WTC11 (cell line): ENCODE results near the gene DTL. TPM values are rescaled to one million over a fixed set of nuclear protein-coding genes. Genes with fewer than 3 reads are reported as not detected.

Source experiments
- ATAC-seq: fragments of 200-7000 bp; cut with Tn5 transposase; 2 replicates; pipeline ENCODE4 v1.10.0; 2021; ENCODE audit warnings: mild to moderate bottlenecking, moderate library complexity
- CTCF ChIA-PET: fragments of 300-600 bp; sonication (Branson Sonifier 250); formaldehyde crosslinking; loops from one replicate; lab custom pipeline; 2021; ENCODE audit warnings: antibody characterized with exemption; lab: Charles Lee
- POLR2A ChIA-PET: fragments of 350-600 bp; sonication (Branson Sonifier 250); formaldehyde crosslinking; loops from one replicate; lab custom pipeline; 2021; ENCODE audit warnings: antibody characterized with exemption; lab: Charles Lee
- DNase-seq: peaks from one replicate; pipeline ENCODE4 v3.0.0; 2021; ENCODE audit warnings: low spot score
- H3K27ac Mint-ChIP-seq: 2 replicates; pipeline ENCODE4 v1.8.0; 2021; ENCODE audit warnings: mixed read lengths
- H3K27me3 Mint-ChIP-seq: 2 replicates; pipeline ENCODE4 v1.8.0; 2021; ENCODE audit warnings: low read depth, mild to moderate bottlenecking, moderate library complexity, mixed read lengths
- H3K36me3 Mint-ChIP-seq: 2 replicates; pipeline ENCODE4 v1.8.0; 2021; ENCODE audit warnings: mixed read lengths
- H3K4me1 Mint-ChIP-seq: 2 replicates; pipeline ENCODE4 v1.8.0; 2022; ENCODE audit warnings: mixed read lengths
- H3K4me3 Mint-ChIP-seq: 2 replicates; pipeline ENCODE4 v1.8.0; 2021; ENCODE audit warnings: mild to moderate bottlenecking, moderate library complexity, mixed read lengths
- H3K9me3 Mint-ChIP-seq: 2 replicates; pipeline ENCODE4 v1.8.0; 2021; ENCODE audit warnings: mixed read lengths
- ARID4B ChIP-seq: sonication (generic); formaldehyde crosslinking; IDR thresholded peaks from 2 replicates; pipeline ENCODE4 v1.8.0; 2023; ENCODE audit warnings: missing genetic modification reagents, mild to moderate bottlenecking, borderline replicate concordance
- ATF1 ChIP-seq: sonication (generic); formaldehyde crosslinking; IDR thresholded peaks from 2 replicates; pipeline ENCODE4 v1.8.1; 2023; ENCODE audit warnings: mild to moderate bottlenecking, moderate library complexity, missing genetic modification reagents
- ATF2 ChIP-seq: sonication (generic); formaldehyde crosslinking; IDR thresholded peaks from 2 replicates; pipeline ENCODE4 v1.8.1; 2022; ENCODE audit warnings: low read depth, missing genetic modification reagents, borderline replicate concordance
- EMX1 ChIP-seq: fragments of 250-450 bp; sonication (Bioruptor Pico); IDR thresholded peaks from 2 replicates; pipeline ENCODE4 v1.8.0; 2021; ENCODE audit warnings: mild to moderate bottlenecking
- HMGA2 ChIP-seq: fragments of 250-450 bp; sonication (Bioruptor Pico); IDR thresholded peaks from 2 replicates; pipeline ENCODE4 v1.4.0; 2021; ENCODE audit warnings: mild to moderate bottlenecking, moderate library complexity
- NFYB ChIP-seq: sonication (generic); formaldehyde crosslinking; conservative IDR thresholded peaks from 2 replicates; pipeline ENCODE4 v1.8.0; 2022; ENCODE audit warnings: low read depth, missing genetic modification reagents
- NR1H2 ChIP-seq: sonication (generic); formaldehyde crosslinking; IDR thresholded peaks from 2 replicates; pipeline ENCODE4 v1.9.0; 2021; ENCODE audit warnings: mild to moderate bottlenecking, moderate library complexity, missing genetic modification reagents
- SMAD3 ChIP-seq: sonication (generic); formaldehyde crosslinking; IDR thresholded peaks from 2 replicates; pipeline ENCODE4 v1.8.0; 2022; ENCODE audit warnings: missing genetic modification reagents, mild to moderate bottlenecking, borderline replicate concordance
- TCF7 ChIP-seq: sonication (generic); formaldehyde crosslinking; IDR thresholded peaks from 2 replicates; pipeline ENCODE4 v1.8.0; 2022; ENCODE audit warnings: mild to moderate bottlenecking, low read depth, missing genetic modification reagents, moderate library complexity
- TEAD1 ChIP-seq: sonication (generic); formaldehyde crosslinking; IDR thresholded peaks from 2 replicates; pipeline ENCODE4 v1.8.0; 2022; ENCODE audit warnings: mild to moderate bottlenecking, missing genetic modification reagents
- ZBTB21 ChIP-seq: sonication (generic); formaldehyde crosslinking; IDR thresholded peaks from 2 replicates; pipeline ENCODE4 v1.8.1; 2023; ENCODE audit warnings: mild to moderate bottlenecking, missing genetic modification reagents, borderline replicate concordance
- ZNF121 ChIP-seq: sonication (generic); formaldehyde crosslinking; IDR thresholded peaks from 2 replicates; pipeline ENCODE4 v1.8.0; 2023; ENCODE audit warnings: missing genetic modification reagents
- ZNF416 ChIP-seq: fragments of 250-450 bp; sonication (Bioruptor Pico); IDR thresholded peaks from 2 replicates; pipeline ENCODE4 v1.9.0; 2021; ENCODE audit warnings: mild to moderate bottlenecking, inconsistent platforms
- ZNF671 ChIP-seq: fragments of 250-450 bp; sonication (Bioruptor Pico); IDR thresholded peaks from 2 replicates; pipeline ENCODE4 v1.8.0; 2021; ENCODE audit warnings: mild to moderate bottlenecking
- total RNA-seq: library from RNA; stranded (reverse); gene quantifications from 3 replicates; pipeline ENCODE4 v1.2.3, GENCODE V29; 2021
- TF ChIP-seq, protein P1 (sequence below): sonication (generic); formaldehyde crosslinking; IDR thresholded peaks from 2 replicates; pipeline ENCODE4 v1.8.1; 2023; ENCODE audit warnings: mild to moderate bottlenecking, missing genetic modification reagents, moderate library complexity
- TF ChIP-seq, protein P2 (sequence below): sonication (generic); formaldehyde crosslinking; IDR thresholded peaks from 2 replicates; pipeline ENCODE4 v1.8.1; 2023; ENCODE audit warnings: mild to moderate bottlenecking, missing genetic modification reagents
- TF ChIP-seq, protein P3 (sequence below): sonication (generic); formaldehyde crosslinking; IDR thresholded peaks from 2 replicates; pipeline ENCODE4 v1.8.1; 2022; ENCODE audit warnings: mild to moderate bottlenecking, missing genetic modification reagents, moderate library complexity, borderline replicate concordance
- TF ChIP-seq, protein P4 (sequence below): sonication (generic); formaldehyde crosslinking; IDR thresholded peaks from 2 replicates; pipeline ENCODE4 v1.8.0; 2023; ENCODE audit warnings: mild to moderate bottlenecking, missing genetic modification reagents

Gene DTL
- total RNA-seq, 1 experiment from 2014 or later, result 52.3 TPM

DNA sequence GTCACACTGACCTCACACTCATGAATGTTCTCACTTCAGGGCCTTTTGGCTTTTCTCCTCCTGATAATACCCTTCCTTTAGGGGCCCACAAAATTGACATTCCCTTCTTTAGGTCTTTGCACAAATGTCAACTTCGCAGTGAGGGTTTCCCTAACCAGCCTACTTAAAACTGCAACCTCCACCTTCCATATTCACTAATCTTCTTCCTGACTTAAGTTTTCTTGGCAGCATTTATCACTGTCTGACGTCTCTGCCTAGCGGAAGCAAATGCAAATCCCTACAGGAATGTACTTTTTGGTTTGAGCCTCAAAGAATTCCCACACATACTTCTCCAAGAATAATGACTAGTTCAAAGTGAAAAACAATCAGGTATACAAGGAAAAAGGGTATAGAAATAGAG lies 33.0 kb upstream of the DTL start:
- TF ChIP-seq, protein P1, sequence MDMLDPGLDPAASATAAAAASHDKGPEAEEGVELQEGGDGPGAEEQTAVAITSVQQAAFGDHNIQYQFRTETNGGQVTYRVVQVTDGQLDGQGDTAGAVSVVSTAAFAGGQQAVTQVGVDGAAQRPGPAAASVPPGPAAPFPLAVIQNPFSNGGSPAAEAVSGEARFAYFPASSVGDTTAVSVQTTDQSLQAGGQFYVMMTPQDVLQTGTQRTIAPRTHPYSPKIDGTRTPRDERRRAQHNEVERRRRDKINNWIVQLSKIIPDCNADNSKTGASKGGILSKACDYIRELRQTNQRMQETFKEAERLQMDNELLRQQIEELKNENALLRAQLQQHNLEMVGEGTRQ, result no peak
- TF ChIP-seq ATF1 (CRISPR knock-in tag) (no peak), ZNF121 (CRISPR knock-in tag) (no peak), TEAD1 (no peak), HMGA2 (CRISPR knock-in tag) (no peak), ATF2 (no peak), NFYB (CRISPR knock-in tag) (no peak), ZBTB21 (no peak), EMX1 (CRISPR knock-in tag) (no peak), ARID4B (no peak), ZNF416 (CRISPR knock-in tag) (no peak), TCF7 (no peak), ZNF671 (CRISPR knock-in tag) (no peak), NR1H2 (CRISPR knock-in tag) (no peak), SMAD3 (CRISPR knock-in tag) (no peak)
- TF ChIP-seq, protein P2, sequence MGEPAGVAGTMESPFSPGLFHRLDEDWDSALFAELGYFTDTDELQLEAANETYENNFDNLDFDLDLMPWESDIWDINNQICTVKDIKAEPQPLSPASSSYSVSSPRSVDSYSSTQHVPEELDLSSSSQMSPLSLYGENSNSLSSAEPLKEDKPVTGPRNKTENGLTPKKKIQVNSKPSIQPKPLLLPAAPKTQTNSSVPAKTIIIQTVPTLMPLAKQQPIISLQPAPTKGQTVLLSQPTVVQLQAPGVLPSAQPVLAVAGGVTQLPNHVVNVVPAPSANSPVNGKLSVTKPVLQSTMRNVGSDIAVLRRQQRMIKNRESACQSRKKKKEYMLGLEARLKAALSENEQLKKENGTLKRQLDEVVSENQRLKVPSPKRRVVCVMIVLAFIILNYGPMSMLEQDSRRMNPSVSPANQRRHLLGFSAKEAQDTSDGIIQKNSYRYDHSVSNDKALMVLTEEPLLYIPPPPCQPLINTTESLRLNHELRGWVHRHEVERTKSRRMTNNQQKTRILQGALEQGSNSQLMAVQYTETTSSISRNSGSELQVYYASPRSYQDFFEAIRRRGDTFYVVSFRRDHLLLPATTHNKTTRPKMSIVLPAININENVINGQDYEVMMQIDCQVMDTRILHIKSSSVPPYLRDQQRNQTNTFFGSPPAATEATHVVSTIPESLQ (CRISPR knock-in tag), result no peak
- TF ChIP-seq, protein P3, sequence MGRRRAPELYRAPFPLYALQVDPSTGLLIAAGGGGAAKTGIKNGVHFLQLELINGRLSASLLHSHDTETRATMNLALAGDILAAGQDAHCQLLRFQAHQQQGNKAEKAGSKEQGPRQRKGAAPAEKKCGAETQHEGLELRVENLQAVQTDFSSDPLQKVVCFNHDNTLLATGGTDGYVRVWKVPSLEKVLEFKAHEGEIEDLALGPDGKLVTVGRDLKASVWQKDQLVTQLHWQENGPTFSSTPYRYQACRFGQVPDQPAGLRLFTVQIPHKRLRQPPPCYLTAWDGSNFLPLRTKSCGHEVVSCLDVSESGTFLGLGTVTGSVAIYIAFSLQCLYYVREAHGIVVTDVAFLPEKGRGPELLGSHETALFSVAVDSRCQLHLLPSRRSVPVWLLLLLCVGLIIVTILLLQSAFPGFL (CRISPR knock-in tag), result no peak
- TF ChIP-seq, protein P4, sequence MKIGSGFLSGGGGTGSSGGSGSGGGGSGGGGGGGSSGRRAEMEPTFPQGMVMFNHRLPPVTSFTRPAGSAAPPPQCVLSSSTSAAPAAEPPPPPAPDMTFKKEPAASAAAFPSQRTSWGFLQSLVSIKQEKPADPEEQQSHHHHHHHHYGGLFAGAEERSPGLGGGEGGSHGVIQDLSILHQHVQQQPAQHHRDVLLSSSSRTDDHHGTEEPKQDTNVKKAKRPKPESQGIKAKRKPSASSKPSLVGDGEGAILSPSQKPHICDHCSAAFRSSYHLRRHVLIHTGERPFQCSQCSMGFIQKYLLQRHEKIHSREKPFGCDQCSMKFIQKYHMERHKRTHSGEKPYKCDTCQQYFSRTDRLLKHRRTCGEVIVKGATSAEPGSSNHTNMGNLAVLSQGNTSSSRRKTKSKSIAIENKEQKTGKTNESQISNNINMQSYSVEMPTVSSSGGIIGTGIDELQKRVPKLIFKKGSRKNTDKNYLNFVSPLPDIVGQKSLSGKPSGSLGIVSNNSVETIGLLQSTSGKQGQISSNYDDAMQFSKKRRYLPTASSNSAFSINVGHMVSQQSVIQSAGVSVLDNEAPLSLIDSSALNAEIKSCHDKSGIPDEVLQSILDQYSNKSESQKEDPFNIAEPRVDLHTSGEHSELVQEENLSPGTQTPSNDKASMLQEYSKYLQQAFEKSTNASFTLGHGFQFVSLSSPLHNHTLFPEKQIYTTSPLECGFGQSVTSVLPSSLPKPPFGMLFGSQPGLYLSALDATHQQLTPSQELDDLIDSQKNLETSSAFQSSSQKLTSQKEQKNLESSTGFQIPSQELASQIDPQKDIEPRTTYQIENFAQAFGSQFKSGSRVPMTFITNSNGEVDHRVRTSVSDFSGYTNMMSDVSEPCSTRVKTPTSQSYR, result no peak
- POLR2A ChIA-PET, result no interaction called here
- CTCF ChIA-PET, result interaction anchor here (1.0 kb wide), 1 partner anchor 33 kb away, joined by 4 read pairs; the partner anchor contains the start of genes DTL and INTS7
- no peak for DNase-seq
- Mint-ChIP-seq H3K4me1 (no peaks in the 10 kb centered on the region), H3K27me3 (no peaks in the 10 kb centered on the region), H3K4me3 (no peak overlapping the region), H3K36me3 (peaks cover 8% of the 10 kb centered on the region; the same call in 1 of the 2 replicates), H3K9me3 (no peaks in the 10 kb centered on the region), H3K27ac (no peak overlapping the region)
- no peak for ATAC-seq
